Stimulated activated CD8-positive, alpha-beta memory T cell treated with anti-CD3 and anti-CD28 coated beads, Interleukin-4, amount 100 ng/mL, for 24 hours (primary cell): Measurements from ENCODE around the gene MBNL2.

Experiments
- DNase-seq: peaks from one replicate; pipeline ENCODE4 v3.0.0-alpha.2; 2020; ENCODE audit warnings: low read depth

Gene MBNL2

DNA sequence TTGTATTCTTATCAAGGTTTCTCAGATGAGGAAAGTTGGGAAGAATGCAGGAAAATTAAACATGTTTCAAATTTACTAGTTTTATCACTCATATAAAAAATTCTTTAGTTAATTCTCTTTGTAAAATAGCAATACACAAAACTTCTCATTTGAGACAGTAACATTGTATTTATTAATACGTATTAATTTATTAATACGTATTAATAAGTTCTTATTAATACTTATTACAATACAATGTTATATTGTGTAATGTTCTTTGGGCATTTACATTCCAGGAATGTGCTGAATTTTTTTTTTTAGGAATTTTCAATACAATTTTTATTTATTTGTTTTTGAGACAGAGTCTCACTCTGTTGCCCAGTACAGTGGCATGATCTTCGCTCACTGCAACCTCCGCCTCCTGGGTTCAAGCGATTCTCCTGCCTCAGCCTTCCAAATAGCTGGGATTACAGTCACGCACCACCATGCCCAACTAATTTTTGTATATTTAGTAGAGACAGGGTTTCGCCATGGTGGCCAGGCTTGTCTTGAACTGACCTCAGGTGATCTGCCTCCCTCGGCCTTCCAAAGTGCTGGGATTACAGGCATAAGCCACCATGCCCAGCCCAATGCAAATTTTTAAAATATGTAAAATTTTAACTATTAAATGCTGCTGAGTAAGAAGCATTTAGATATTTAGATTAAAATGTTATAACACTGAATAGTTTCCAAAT, 31.6 kb downstream of the MBNL2 start:
- DNase-seq, result no peak

DNA sequence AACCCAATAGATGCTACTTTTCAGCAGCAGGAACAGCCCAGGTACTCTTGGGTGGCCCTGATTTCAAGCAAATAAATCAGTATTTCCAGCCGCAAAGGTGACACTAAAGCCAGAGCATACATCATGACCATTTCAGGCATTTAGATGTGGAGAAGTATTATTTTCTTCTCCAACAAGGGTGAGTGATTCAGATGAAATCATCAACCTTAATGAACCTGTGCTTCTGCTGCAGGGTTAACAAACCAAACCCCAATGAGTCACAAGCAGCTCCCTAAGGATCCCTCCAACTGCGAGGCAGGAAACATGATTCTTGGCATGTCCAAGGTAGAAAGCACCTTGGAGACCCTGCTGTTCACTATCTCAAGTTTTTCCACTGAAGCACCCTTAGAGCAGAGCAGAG, 32.7 kb downstream of the MBNL2 start:
- DNase-seq, result no peak

DNA sequence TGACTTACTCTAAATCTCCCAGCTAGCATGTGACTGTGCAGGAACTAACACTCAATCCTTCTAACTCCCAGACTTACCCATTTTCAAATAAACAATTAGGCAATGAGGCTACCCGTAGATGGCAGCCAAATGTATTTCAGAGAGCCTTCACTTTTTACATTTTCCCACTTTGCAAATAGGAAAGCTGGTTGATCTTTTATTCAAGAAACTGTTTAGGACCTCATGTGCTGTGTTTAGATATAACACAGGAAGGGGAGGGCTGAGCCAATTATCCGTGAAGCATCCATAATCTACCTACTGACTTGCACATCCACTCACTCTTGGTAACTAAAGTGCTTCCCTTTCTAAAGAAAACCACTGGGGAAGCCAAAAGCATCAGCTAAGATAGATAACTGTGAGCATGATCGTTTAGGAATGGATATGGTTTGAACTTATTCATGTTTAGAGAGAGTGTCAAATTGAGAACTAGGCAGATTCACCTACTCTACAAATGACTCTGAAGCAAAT, 33.4 kb downstream of the MBNL2 start:
- no peak for DNase-seq

- DNase-seq, result no peak
Observed at GRCh38 chr13:97256343-97256783, 34.2 kb downstream of the MBNL2 start.

DNA sequence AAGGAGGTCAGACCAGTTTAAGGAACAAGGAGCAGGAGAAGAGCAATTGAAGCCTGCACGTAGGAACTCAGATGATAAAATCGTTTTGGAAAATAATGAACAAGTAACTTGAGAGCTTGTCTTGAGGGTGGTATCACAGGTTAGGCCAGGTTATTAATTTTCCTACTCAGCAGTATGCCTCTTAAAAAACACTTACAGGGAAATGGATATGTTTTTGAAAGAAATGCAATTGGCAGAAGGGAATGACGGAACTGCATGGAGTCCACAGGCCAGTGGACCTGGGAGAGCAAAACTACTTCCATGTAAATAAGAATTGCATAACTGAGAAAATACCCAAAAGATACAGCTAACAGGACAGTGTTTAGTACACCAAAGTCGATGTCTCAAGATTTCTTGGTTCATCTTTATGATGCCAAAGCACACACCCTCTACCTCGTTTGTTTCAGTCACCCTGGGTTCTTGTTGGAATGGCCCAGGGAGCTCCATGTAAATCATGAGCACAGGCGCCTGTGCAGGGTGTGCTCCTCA, 35.2 kb downstream of the MBNL2 start:
- DNase-seq, result no peak

GRCh38 chr13:97257800-97258799, 36.0 kb downstream of the MBNL2 start:
- DNase-seq, result no peak

DNA sequence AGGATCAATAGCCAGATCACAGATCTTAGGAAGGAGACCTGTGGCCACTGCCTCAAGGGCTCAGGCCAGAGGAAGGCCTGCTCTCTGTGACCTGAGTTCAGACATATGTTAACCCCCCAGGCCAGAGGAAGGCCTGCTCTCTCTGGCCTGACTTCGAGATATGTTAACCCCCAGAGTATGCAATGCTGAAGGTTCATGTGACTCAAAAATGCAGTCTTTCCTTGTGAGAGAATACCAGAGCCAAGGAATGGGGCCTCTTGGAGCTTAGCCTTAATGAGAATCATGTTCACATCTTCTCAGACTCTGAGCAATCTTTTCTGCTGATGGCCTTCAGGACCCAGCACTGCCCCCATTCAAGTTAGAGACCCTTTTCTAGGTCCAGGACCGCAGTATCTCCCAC, 36.7 kb downstream of the MBNL2 start:
- DNase-seq, result no peak

DNA sequence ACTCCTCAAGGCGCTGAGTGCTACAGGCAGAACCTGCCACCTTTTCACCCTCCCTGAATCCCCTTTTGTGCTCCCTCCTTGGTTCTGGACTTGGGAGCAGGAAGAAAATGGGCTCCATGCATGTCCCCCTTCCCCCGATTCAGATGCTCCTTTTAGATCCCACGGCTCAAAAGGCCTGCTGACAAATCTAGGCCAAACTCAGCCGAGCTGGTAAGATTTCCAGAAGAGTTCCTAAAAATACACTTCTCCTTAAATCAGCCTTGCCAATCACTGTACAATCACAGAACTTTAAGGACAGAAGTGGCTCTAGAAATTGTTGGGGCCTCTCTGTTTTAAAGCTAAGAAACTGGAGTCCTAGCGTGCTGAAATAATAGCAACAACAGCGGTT, 37.3 kb downstream of the MBNL2 start:
- no peak for DNase-seq

- no peak for DNase-seq
Observed at GRCh38 chr13:97259798-97260714, 37.9 kb downstream of the MBNL2 start.

DNA sequence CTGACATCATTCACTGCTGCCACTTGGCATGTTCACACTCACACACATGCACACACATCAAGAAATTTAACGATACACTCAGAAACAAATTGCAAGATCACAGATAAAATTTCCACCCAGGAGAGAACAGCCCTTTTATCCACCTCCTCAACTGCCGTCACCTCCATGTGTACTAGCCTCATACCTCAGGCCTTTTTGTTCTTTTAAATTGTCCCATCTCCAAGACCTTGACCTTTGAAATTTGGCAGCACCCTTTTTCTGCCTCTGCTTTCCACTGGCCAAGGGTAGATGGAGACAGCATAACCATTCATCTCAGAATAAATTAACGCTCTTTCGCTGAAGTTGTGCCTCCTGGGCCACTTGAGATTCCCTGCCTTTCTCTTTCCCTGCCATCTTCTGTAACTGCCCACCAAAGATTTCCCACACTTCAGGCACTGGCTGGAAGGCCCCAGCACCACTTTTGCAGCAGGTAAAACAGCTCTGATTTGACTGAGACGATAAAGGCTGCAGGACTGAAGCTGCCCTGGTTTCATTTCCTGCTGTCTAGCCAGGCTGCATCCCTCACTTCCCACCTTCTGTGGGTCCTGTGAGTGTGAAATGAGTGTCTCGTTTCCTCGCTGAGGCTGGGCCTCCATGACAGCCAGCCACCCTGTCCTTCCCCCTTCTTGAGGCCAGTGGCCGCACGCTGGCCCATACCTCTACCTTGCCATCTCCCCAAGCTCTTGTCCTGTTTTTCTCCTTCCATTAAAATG, 39.3 kb downstream of the MBNL2 start:
- DNase-seq, result no peak

DNA sequence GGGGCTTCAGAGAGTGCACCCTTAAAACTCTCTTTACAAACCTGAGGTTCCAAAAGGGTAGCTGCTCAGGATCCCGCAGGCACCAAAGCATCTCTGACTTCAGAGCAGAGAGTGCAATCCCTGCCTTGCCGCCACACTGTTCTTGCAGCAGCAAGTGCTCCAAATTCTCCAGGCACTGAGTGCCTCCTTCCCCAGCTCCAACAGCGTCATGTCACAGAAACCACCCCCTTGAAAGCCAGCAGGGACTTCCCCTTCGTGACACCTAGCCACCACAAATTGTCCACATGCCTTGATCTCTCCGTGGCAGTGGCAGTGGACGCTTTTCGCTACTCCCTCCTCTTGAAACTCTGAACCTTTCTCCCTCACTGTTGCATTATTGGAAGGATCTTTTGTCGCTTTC, 39.9 kb downstream of the MBNL2 start:
- DNase-seq, result no peak

DNA sequence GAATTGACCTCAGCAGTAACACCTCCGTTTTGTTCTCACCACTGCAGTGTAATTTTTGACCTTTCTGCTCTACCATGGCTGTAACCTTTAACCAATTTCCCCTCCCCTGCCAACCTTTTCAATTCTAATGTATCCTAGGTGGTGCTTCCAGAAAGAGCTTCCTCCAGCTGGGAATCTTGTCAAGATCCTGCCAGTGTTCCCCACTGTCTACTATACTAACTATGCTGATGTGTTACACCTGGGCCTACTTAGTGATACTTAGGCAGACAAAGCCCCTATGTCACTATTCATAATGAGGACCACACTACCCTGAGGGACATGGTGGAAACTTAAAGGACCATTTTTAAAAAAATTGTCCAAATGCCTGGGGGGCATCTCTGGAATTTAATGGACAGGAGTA, 41.0 kb downstream of the MBNL2 start:
- no peak for DNase-seq

DNA sequence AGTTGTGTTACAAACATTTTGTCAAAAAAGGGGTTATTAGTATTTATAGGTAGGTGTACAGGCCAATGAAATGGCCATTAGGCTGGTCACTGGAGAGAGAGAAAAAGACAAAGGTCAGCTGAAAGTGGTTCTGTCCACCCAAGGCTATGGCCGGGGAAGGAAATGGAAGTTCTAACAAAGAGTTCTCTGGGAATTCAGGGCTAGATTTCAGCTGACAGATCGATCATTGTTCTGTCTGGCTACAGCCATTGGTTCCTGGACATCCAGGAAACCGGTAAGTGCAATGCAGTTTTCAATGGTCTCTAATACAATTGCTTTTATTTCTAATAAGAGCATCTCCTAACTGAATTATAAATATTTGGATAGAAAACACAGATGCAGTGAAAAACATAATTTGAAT, 42.5 kb downstream of the MBNL2 start:
- DNase-seq, result no peak

DNA sequence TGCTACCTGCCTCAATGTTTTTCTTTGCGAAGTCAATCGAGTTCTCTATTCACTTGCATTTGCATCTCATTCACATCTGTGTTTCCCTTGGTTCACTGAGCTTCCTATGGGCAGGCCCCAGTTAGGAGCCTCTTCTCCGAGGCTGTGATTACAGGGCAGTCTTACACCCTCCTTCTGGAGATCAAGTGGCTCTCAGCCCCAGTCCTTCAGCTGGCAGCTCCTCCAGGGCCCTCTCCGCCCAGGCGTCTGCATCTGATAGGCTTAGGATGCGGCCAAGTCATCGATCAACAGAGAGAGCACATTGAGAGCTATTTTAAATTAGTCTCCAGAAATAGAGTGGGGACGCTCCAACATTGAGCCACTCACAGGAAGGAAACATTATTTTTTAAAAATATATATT, 44.2 kb downstream of the MBNL2 start:
- no peak for DNase-seq

DNA sequence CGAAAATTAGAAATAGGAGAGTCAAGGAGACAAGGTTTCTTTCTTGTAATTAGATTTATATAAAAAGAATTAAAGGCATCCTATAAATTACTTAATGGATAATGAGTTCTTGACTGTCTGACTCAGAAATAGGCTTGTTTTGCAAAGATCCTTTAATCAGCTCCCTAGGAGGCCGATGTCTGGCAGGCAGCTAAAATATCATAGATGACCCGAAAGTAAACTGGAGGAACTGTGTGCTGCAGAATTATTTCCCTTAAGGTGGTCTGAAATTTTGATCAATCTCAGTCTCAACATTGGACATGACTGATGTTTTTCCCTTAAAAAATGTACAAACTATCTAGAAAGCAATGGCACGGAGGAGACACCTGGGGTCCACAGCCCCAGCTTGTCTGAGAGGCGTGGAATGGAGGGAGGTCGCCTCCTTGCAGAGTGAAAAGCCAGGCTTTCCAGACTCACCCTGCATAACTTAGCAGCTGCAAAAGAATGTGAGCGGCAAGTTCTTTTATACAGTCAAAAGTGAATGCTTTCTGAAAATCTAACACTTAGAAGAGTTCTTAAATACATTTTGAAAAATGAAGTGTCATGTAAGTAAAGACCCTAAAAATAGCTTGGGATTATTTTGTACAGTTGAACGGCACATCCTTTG, 44.8 kb downstream of the MBNL2 start:
- DNase-seq, result no peak

DNA sequence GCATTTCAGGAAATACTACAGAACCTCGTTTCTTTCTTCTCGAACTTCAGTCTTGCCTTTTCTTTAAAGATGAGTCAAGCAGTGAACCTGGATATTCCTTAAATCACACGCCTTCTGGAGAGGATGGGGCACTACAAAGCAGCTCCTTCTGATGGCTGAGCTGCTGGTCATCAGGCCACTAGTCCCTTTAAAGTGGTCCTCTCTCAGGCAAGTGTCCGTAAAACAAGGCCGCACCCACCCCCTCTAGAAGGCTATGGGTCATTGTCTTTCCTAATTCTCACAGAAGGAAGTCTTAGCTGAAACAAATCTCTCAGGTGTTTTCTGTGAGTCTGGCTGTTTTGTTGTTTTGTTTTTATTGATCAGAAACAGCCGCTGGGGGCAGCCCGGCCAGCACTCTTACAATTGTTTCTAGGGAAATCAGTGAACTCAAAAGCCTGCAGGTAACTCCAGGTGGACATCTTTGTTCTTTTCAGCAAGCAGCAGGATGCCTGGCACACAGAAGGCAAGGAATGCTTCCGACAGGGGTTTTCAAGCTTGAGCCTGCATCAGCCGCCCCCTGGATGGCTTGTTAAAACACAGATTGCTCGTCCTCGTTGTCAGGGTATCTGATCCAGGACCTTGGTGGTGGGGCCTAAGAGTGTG, 45.4 kb downstream of the MBNL2 start:
- DNase-seq, result no peak

GRCh38 chr13:97268772-97269171, 46.6 kb downstream of the MBNL2 start:
- no peak for DNase-seq

DNA sequence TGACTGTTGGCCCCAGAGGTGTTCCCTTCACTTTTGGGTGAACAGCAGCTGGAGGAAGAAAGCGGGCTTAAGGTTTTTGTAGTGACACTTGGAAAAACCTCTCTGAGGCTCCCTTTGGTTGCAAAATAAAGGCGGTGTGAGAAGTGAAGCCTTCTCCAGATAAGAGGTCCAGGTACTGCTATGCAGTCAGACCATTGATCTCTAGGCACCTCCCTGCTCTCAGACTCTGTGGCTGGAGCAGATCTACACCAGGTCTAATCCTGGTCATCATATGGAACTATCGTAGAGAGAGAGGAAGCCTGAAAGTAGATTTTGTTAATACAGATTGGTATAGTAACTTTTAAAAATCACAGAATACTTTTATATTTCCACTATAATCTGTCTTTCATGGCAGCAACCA, 47.5 kb downstream of the MBNL2 start:
- DNase-seq, result no peak

DNA sequence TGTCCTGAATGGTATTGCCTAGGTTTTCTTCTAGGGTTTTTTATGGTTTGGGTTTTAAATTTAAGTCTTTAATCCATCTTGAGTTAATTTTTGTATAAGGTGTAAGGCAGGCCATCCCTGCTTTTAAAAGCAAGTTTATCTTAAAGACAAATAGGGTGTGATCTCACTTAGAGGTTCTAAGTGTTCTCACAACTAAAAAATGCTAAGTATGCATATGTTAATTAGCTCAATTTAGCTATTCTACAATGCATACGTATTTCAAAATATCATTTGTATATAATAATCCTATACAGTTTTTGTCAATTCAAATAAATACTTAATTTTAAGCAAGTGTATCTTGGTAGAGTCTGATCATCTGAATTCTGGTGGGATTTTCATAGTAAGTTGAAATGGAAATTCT, 50.4 kb downstream of the MBNL2 start:
- no peak for DNase-seq

- no peak for DNase-seq
Observed at GRCh38 chr13:97273341-97273831, 51.3 kb downstream of the MBNL2 start.
